Amygdala (tissue), 56 donors: Measurements from ENCODE around the gene SLIT1.

Experiments used
- DNase-seq, 56 donors: peaks; one replicate each; lab custom pipeline; 2025; lab: John Stamatoyannopoulos, UW

SLIT1 gene

DNA sequence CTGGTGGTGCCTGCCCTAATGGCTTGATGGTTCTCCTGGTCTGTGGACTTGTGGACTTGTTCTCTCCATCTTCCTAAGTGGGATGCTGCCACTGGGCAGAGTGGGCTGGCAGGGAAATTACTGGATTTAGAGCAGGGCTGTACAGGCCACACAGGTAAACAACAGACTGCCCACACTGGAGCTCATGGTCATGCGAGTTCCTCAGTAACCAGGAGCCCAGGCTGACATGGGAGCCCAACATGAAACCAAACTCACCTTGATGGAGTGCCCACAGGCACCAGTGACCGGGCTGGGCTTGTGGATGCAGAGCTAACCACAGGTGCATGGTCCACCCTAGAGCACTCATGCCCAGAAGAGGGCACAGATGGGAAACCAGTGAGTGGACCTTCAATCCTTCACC lies 116.7 kb downstream of the SLIT1 start:
- DNase-seq = no peak

DNA sequence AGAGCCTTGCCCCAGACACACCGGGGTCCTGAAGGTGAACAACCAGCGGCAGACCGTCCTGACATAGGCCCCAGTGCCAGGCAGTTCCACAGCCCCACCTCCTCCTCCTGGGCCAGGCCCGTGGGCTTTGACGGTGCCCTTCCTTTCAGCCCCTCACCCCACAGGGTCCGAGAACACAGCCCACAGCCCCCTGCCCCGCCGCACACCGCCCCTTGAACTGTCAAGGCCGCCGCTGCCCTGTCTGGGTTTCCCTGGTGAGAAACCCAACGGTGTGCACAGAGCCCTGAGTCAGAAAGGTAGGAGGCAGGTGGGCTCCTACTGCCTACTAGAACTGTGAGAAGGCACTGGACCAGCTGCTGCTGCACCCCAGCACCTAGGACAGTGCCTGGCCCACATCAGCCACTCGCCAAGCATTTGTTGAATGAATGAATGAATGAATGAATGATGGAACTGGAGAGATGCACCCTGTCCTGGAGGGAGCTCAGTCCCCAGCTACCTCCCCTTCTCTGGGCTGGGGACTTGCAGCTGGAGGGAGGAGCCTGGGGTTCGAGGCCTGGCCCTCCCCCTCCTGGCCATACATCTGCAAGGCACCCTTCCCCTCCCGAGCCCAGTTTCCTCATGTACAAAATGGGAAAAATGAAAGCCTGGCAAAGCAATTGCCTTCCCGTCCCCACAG lies 117.9 kb downstream of the SLIT1 start:
- no peak for DNase-seq

- DNase-seq = no peak
Measured at GRCh38 chr10:97066877-97067555, 118.7 kb downstream of the SLIT1 start.

GRCh38 chr10:97065686-97066660 lies 119.8 kb downstream of the SLIT1 start:
- DNase-seq = no peak

DNA sequence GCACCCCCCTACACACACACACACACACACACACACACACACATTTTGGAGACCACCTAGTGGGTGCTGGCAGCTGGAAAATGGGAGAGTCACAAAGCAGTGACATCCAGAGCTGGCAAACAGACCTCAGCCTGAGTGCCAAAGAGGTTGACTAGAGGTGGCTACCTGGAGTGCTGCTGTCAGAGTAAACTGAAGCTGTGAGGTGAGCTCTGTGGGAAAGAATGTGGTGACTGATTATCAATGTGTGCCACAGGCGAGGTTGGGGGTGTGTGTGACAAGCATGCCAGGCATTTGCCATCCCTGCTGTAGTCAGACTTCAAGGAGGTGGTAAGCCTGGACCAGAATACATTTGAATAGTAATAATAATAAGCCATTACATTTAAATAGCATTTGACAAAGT lies 120.6 kb downstream of the SLIT1 start:
- no peak for DNase-seq

- DNase-seq = no peak
Measured at GRCh38 chr10:97063983-97064837, 121.5 kb downstream of the SLIT1 start.

DNA sequence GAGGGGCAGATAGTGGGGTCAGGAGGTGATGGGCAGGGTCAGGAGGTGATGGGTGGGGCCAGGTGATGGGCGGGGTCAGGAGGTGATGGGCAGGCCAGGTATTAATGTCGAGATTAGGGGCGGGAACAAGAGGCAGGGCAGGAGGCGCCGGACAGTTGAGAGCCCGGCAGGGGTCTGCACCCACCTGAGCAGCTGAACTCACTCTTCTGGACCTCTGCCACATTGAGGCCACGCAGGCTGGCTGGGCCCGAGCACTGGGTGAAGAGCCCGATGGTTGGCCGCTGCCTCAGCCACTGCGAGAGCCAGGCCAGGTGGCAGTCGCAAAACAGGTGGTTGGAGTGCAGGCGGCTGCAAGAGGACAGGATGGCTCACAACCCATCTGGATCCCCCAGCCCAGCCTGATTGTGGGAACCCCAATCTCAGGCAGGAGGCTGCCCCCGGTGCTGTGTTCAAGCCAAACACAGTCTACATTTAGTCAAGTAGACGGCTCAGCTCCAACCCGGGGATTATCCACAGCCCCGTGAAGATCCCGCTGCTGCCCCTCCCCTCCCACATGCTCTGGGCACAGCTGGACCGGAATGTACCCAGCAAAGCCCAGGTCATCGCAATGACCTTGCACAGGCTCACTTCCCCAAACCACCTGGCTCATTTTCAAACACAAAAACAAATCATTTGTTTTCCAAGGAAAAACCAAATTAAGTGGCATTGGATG lies 122.3 kb downstream of the SLIT1 start:
- no peak for DNase-seq

- DNase-seq = no peak
Measured at GRCh38 chr10:97062456-97062855, 123.3 kb downstream of the SLIT1 start.

- DNase-seq = no peak
Measured at GRCh38 chr10:97062046-97062445, 123.7 kb downstream of the SLIT1 start.

- DNase-seq = no peak
Measured at GRCh38 chr10:97061423-97061822, 124.3 kb downstream of the SLIT1 start.

- DNase-seq = no peak
Measured at GRCh38 chr10:97060441-97061084, 125.2 kb downstream of the SLIT1 start.

GRCh38 chr10:97059872-97060205 lies 125.9 kb downstream of the SLIT1 start:
- no peak for DNase-seq

DNA sequence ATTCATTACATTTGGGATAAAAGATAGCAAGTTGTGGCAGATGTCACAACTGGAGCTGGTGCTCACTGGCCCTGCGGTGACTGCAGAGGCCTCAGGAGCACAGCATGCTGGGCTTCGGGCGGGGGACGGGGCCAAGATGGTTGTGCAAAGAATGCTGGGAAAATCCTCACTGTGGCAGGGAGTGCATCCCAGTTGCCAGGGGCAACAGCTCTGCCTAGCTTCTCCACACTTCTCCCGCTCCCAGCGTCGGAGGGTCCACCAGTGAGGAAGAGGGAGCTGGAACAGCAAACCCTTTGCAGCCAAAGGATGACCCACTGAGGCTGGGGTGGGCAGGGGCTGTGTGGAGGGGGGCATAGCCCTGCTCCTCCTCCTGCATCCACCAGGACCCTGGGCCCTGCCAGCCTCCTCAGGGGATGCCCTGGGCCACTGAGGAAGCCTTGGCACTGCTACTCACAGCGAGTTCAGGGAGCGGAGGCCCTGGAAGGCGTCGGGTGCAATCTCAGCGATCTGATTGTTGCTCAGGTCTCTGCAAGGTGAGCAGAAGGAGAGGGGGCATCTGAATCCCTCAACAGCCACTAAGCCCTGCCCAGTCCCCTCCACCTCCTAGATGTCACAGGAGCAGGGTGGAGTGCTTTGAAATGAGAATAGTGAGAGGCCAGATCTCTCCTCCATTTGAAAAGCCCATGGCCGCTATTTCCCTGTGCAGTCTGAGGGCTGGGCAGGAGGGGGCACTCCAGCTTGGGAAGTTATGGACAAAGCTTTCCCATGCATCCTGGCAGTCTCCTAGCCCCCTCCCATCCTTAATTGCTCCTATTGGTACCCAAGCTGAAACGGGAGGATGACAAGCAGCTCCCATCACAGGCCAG lies 126.5 kb downstream of the SLIT1 start:
- DNase-seq = peak in 36 of 56 donors; percentile 11 to 68 (median 36)

DNA sequence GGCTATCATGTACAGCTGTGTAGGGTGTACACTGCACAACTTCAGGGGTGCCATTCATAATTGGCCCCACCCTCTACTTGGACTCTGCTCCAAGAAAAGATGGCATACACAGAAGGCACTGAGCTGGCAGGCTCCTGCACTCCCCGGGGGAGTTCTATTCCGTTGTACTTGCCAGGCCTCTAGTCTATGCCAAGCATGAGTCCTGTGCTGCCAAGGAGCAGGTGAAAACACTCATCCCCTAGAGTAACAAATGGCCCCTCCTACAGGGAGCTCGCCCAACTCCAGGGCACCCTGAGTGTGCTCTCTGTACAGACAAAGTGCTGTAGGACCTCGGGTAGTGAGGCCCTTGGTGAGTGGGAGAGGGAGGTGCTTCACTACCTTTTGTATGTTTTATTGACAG lies 127.2 kb downstream of the SLIT1 start:
- DNase-seq = peak in 10 of 56 donors; percentile 9 to 58 (median 30)

- DNase-seq = no peak
Measured at GRCh38 chr10:97057491-97058235, 128.1 kb downstream of the SLIT1 start.

- no peak for DNase-seq
Measured at GRCh38 chr10:97056003-97056630, 129.6 kb downstream of the SLIT1 start.

DNA sequence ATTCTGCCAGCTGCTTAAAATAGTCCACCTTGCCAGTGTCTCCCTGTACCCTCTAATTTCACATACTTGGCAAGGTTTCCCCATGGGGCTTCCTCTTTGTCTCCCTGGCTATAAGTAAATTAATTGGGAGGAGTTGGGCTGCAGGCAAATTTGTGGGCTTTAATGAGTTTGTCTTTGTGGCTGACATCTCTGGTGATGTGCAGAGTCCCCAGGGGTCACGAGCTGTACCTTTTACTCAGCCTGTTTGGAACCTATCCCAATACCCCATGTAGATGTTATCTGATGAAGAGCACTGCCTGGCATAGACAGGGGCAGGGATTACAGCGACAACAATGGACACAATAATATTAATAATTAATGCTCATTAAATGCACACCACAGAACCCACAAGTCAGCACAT lies 132.5 kb downstream of the SLIT1 start:
- no peak for DNase-seq
